Measurements from ENCODE around the gene PUM1.

PUM1 gene

GRCh38 chr1:30984991-30985503 lies 80.5 kb downstream of the PUM1 start:
- H3K4me3 ChIP-seq (ENCODE audit: low read length) = no peak overlapping the region
- DNase-seq (ENCODE audit: low read depth) = no peak
- TF ChIP-seq, protein P1, sequence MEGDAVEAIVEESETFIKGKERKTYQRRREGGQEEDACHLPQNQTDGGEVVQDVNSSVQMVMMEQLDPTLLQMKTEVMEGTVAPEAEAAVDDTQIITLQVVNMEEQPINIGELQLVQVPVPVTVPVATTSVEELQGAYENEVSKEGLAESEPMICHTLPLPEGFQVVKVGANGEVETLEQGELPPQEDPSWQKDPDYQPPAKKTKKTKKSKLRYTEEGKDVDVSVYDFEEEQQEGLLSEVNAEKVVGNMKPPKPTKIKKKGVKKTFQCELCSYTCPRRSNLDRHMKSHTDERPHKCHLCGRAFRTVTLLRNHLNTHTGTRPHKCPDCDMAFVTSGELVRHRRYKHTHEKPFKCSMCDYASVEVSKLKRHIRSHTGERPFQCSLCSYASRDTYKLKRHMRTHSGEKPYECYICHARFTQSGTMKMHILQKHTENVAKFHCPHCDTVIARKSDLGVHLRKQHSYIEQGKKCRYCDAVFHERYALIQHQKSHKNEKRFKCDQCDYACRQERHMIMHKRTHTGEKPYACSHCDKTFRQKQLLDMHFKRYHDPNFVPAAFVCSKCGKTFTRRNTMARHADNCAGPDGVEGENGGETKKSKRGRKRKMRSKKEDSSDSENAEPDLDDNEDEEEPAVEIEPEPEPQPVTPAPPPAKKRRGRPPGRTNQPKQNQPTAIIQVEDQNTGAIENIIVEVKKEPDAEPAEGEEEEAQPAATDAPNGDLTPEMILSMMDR (conservative IDR thresholded peaks at IDR 0.05; ENCODE audit: low read depth, low read length) = no peak

DNA sequence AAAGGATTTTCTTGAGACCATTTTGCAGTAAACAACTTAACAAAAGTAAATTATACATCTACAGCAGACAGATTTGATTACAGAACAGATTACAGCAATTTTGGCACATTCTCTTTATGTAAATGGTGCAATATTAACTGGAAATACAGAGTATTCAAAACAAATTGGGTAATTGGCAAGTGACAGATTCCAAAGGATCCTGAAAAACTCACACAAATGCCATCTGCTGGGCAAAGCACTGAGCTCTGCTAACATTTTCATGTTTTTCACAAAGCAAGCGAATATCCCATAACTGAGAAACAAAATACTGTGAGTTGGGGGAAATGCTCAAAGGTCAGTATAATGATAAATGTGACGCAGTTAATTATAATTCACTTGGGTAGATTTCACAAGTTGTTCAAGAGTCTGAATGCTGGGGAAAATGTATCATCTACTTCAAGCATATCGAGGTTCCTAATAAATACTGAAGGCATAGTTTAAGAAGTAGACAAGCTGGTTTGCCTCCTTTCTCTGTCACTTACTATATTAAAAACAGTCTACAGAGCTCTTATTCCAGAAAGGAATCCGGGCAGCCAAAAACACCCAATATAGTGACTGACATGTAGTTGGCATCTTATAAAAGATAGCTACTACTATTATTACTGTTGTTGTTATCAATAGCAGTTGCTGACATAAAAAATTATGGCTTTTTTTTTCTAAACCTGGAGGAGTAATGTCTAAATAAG lies 81.2 kb downstream of the PUM1 start:
- TF ChIP-seq, protein P1 (conservative IDR thresholded peaks at IDR 0.05; ENCODE audit: low read depth, low read length) = no peak
- no peak for DNase-seq (ENCODE audit: low read depth)

GRCh38 chr1:30982937-30983336 lies 82.6 kb downstream of the PUM1 start:
- DNase-seq (ENCODE audit: low read depth) = no peak
- no peak overlapping the region for H3K4me3 ChIP-seq (ENCODE audit: low read length)
- TF ChIP-seq, protein P1 (conservative IDR thresholded peaks at IDR 0.05; ENCODE audit: low read depth, low read length) = no peak

More for the DNA sequence above, 81.2 kb downstream of the PUM1 start:
- H3K4me3 ChIP-seq (ENCODE audit: low read length) = no peak overlapping the region

GRCh38 chr1:30982431-30982830 lies 83.1 kb downstream of the PUM1 start:
- TF ChIP-seq, protein P1 (conservative IDR thresholded peaks at IDR 0.05; ENCODE audit: low read depth, low read length) = no peak
- H3K4me3 ChIP-seq (ENCODE audit: low read length) = no peak overlapping the region
- DNase-seq (ENCODE audit: low read depth) = no peak

DNA sequence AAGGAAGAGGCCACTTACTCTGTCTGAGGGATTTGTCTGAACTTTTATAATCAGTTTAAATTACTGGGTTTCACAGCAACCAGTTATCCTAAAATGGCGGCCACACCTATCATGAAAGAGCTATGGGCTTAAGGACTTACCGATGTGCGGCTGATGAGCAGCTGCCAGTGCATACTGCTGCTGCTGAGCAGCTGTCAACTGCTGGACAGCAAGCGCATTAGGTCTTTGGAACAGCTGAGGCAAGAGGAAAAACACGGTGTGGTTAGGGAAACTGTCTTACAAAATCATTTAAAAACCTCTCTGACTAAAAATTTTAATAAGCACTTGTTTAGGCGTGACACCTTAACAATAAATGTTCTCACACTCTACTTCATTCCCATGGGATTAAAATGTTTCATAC lies 84.3 kb downstream of the PUM1 start:
- H3K4me3 ChIP-seq (ENCODE audit: low read length) = no peak overlapping the region
- TF ChIP-seq, protein P1 (conservative IDR thresholded peaks at IDR 0.05; ENCODE audit: low read depth, low read length) = no peak
- no peak for DNase-seq (ENCODE audit: low read depth)

DNA sequence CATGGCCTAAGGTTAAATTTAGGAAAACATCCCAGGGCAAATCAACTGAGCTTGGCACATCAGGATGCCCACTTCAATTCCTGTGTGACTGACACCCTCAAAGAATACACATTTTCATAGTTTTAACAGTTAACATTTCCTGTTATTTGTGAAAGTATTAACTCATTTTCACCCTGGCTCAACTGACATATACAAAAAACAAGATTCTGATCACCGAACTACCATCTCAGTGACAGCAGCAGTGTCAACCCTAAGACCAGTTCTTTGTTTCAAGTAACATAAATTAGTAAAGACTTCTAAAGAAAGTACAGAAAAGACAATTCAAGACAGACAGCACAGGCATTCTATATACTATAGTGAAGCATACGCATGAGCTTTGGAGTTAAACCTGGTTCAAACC lies 88.0 kb downstream of the PUM1 start:
- no peak for DNase-seq (ENCODE audit: low read depth)
- TF ChIP-seq, protein P1 (conservative IDR thresholded peaks at IDR 0.05; ENCODE audit: low read depth, low read length) = no peak
- H3K4me3 ChIP-seq (ENCODE audit: low read length) = no peak overlapping the region

- TF ChIP-seq, protein P1 (conservative IDR thresholded peaks at IDR 0.05; ENCODE audit: low read depth, low read length) = peak; percentile 15
- no peak for DNase-seq (ENCODE audit: low read depth)
- H3K4me3 ChIP-seq (ENCODE audit: low read length) = no peak overlapping the region
Observed at GRCh38 chr1:30977105-30977504, 88.4 kb downstream of the PUM1 start.
